ENCODE data around the gene S1PR3.
"Not testable (repeated sequence)": the region's sequence is repeated elsewhere in the genome, so short reads cannot be mapped to it uniquely, and the experiment has no call there.

S1PR3 gene

GRCh38 chr9:88991066-88992034 lies at the start of gene S1PR3:
Gene S1PR3, plus strand, starts transcription at chr9:88991468. Its CDS starts 9,733 bp downstream, at chr9:89001201.
- peak in 1 of 3 experiments; percentile 53 for DNase-seq (ENCODE audit: low read depth in 3 of 3)

GRCh38 chr9:88941586-88941985 lies 49.7 kb upstream of the S1PR3 start:
- not testable (repeated sequence) for DNase-seq (ENCODE audit: low read depth in 3 of 3)

GRCh38 chr9:88942411-88942810 lies 48.9 kb upstream of the S1PR3 start:
- DNase-seq (ENCODE audit: low read depth in 3 of 3): no peak

- no peak for DNase-seq (ENCODE audit: low read depth in 3 of 3)
Measured at GRCh38 chr9:88945636-88946333, 45.5 kb upstream of the S1PR3 start.

DNA sequence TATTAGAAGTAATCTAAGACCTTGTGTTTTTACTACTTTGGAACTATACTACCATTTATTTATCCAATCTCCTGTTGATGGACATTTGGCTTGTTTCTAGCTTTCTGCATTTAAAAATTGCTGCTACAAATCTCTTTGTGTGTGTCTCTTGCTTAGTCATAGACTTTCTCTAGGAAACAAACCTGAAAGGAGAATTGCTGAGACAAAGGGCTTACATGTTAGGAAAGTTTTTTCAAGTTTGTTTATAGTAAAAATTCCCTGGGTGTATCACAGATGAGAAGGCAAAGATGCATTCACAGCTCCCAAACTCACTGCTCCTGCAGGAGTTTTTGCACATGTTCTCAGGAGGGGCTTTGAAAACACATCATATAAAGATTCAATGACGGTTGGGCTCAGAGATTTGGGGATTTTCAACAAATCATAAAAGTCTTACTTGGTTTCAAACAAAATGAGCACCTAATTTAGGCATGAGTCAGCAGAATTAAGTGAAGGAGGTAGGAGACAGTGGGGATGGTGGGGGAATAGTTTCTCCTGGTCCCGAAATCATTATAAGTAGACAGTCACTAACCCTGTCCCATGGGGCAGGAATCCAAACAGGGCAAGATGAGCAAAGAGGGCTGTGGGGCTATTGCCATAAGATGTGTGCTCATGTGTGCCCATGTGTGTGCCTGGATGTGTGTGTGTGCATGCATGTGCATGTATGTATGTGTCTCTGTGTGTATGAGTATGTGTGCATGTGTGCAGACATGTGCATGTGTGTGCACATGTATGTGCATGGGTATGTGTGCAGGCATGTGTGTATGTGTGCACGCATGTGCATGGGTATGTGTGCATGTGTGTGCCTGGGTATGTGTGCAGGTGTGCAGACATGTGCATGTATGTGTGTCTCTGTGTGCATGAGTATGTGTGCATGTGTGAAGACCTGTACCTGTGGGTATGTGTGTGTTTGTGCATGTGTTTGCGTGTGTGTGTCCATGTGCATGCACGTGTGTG lies 43.4 kb upstream of the S1PR3 start:
- no peak for DNase-seq (ENCODE audit: low read depth in 3 of 3)

DNA sequence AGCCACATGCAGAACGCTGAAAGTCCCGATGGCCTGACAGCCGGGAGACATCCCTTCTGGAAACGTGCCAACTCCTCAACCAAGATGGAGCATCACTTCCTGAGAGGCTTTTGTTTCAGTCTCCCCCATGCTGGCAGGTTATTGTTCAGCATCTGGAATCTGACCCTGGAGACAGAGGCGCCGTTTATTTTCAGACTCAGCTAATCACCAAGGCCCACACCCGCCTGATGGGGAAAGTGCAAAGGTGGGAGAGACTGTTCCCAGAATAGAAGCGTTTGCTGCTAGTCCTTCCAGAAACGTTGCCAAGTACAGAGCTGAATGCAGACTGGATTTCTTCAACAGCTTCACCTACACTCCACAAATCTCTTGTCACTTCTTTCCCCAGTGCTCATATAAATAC lies 41.8 kb upstream of the S1PR3 start:
- no peak for DNase-seq (ENCODE audit: low read depth in 3 of 3)

DNA sequence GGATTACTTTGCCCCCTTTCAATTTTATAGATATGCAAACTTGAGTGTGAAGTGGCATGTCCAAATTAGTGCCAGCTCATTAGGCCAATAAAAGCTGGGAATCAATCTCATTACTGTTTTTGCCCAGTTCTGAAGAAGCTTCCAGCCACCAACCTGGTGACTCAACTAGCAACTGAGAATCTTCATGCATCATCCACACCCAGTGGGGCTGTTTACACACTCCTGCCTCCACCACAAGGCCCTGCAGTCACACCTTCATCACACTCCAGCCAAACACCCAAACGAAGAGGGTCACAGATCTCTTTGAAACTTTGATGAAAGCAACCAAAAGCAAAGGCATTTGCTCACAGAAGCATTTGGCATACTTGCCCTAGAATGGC lies 41.3 kb upstream of the S1PR3 start:
- peak in 1 of 3 experiments; percentile 7 for DNase-seq (ENCODE audit: low read depth in 3 of 3)

DNA sequence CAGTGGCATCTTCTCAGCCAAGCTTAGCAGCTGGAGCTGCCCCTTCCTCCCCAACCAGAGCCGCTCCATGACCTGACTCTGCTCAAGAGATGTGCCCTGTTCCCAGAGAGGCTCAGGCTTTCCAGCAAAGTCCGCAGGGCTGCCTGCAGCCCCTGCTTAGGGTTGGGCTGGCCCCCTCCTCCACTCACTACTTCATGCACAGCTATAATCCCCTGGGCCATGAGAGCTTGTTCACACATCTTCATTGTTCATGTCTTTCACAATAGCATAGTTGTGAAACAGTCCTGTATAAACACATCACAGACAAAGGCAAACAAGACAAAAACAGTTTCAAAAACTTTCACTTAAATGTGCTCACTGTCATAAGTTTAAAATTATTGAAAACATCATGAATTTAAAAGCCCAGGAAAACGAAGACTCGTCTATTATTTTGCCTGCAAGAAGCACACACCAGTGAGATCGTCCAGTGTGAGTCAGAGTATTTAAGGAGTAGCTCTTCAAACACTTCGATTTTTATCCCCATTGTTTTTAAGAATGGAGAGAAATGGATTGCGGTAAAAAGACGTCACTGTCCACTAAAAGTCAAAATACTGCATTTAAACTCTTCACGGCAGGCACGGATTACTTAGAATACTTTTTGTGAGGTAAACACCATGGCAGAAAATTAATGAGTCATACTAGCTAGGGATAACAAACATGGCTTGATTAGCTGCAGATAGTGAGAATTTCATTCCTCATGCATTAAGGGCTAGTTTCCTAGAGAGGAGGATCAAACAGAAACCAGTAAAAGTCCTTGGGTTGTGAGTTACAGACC lies 40.7 kb upstream of the S1PR3 start:
- DNase-seq (ENCODE audit: low read depth in 3 of 3): no peak

DNA sequence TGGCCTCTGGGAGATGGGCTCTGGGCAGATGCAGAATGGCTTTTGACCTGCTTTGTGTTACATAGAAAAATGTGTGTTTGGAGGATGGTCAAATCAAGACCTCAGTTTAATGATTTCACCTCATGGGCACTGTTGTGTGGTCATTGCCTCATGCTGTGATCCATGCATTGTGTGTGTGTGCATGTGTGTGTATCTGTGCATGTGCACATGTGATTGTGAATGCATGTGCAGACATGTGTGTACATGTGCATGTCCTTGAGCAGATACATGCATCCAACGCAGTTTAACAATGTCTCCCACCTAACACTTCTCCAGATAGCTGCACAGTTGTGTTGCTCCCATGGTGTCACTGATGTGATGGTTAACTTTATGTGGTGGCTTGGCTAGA lies 40.1 kb upstream of the S1PR3 start:
- no peak for DNase-seq (ENCODE audit: low read depth in 3 of 3)

DNA sequence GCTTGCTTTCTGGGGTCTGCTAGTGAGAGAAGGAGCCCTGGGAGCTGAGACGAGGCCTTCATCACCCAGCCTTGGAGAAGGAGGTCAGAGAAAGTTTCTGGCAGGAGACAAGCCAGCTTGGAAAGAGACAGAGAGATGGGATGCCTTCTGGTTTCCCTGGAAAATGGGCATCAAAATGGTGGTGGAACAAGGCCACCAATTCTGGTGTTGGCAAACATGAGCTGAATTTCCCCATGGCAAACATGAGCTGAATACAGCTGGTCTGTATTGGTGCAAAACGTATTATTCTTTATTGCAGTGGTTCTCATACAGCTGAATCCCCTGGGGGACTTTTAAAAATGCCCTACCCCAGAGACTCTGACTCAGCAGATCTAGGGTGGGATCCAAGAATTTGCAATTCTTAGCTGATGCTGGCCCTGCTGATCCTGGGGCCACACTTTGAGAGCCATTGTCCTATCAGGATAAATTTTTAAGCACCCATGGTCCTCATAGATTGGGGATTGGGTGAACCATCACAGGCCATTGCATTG lies 39.1 kb upstream of the S1PR3 start:
- DNase-seq (ENCODE audit: low read depth in 3 of 3): no peak

DNA sequence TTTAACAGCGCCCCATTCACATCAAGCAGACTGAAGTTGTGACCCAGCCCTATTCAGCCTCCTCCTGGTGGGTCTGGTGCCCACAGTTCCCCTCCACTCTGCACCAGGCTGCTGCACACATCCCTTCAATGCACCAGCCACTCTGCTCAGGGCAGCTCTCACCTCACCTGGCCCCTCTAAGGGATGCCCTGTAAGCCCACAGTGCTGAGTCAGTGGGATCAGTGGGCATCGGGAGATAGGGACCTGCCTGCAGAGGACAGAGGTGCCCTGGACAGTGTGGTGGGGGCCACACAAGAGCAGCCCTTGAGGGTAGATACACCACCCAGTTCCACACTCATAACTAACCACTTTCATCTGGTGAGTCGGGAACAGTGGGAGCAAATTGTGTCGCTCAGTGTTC lies 38.3 kb upstream of the S1PR3 start:
- DNase-seq (ENCODE audit: low read depth in 3 of 3): no peak

GRCh38 chr9:88953381-88954029 lies 37.8 kb upstream of the S1PR3 start:
- no peak for DNase-seq (ENCODE audit: low read depth in 3 of 3)

DNA sequence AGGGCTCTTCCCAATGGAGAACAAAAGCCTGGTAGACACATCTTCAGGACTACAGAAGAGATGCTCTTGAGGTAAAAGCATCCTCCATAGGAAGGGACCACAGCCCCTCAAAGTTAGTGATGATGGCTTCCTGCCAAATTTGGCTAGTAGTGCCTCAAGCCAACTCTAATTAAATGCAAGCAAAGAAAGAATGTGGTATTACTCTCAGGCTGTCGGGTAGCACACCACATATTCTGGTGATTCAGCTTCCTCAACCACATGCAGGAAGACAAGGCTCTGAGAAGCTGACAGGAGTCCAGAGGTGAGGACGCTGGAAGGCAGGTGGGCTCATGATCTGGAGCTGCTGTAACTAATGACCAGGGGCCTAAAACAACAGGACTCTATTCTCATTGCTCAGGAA lies 37.2 kb upstream of the S1PR3 start:
- DNase-seq (ENCODE audit: low read depth in 3 of 3): no peak

GRCh38 chr9:88957526-88957925 lies 33.7 kb upstream of the S1PR3 start:
- no peak for DNase-seq (ENCODE audit: low read depth in 3 of 3)

DNA sequence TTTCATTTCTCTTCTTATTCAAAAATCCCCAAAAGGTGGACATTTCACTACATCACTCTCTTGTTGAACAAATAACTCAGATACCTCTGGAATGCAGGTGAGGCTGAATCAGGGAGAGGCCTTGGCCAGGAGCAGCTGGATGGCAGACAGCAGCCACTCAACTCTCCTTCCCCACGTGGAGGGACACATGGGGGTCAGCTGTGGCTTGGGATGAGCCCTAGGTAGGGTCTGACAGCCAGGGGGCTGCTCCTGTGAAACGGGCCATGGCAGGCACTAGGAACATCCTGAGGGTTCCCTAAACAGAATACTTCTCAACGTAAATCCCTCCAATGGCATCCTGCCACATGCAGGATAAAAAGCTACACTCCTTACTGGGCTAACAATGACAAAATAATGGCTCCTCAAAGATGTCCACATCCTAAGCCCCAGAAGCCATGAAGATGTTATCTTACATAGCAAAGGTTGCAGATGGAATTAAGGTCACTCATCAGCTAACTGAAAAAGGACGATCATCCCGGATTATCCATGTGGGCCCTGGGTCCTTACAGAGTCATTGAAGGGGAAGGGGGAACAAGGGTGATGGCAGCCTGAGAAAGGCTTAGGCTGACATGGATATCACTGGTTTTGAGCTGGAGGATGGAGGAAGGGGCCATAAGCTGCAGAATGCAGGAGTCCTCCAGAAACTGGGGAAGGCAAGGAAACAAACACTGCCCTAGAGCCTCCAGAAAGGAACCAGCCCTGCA lies 31.4 kb upstream of the S1PR3 start:
- DNase-seq (ENCODE audit: low read depth in 3 of 3): no peak

- no peak for DNase-seq (ENCODE audit: low read depth in 3 of 3)
Measured at GRCh38 chr9:88960632-88961031, 30.6 kb upstream of the S1PR3 start.

DNA sequence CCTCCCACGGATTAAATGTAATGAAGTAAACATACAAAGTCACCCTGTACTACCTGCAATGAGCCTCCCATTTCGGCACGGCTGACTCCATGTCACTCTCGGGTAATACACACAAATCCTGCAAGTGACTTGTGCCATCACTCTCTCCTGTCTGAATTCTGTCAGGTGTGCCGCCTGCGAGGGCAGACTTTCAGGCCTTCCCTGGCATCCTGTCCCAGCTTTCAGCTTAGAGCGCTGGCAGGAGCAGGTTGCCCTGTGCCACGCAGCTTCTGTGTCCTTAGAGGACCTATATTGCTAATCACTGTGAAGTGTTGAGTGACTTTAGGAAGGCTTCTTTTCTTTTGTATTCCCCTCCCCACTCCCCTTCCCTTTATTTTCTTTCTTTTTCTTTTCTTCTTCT lies 25.8 kb upstream of the S1PR3 start:
- DNase-seq (ENCODE audit: low read depth in 3 of 3): no peak

DNA sequence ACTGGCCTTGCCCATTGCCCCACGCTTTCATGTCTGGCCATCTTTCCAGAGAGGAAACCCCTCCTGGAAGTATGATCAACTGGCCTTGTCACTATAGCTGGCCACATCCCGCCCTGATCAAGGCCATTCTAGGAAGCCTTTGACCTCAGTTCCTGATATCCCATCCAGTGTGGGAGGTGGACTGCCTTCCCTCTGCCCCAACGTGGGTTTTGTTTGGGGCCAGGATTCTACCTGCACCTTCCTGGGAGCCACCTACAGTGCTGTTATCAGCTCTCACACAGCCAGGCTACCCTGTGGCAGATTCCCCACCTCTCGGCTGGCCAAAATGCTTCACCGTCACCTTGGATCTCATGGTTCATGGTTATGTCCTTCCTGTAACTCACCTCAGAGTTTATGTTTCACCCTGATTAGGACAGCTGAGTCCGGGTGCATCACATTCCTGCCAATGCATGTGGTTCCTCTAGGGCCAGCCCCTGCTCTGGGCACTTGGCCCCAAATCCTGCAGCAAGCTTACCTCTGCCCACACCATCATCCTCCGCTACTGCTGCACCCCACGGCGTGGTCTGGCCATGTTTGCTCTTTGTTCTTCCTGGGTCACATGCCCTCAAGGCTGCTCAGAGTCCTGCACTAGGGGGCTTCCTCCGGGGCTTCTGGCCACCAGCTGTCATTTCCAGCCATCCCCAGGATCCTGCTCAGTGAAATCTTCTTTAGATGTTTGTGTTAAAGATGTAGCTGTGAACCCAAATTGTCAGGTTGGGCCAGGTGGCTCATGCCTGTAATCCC lies 24.2 kb upstream of the S1PR3 start:
- no peak for DNase-seq (ENCODE audit: low read depth in 3 of 3)

- DNase-seq (ENCODE audit: low read depth in 3 of 3): no peak
Measured at GRCh38 chr9:88968799-88969198, 22.5 kb upstream of the S1PR3 start.
